ENCODE measurements around the gene TSPAN9. TPM values are rescaled to one million over a fixed set of nuclear protein-coding genes. Genes with fewer than 3 reads are reported as not detected.

TSPAN9 gene
- total and polyA plus RNA-seq, 10 of the 15 experiments (the other 5 are each of a cell fraction or from before 2014, with no cell fraction given), result 0.03 to 1.0 (median 0.12) TPM; not detected in 5

GRCh38 chr12:3308609-3309008, 231.4 kb downstream of the TSPAN9 start:
- BruUV-seq (replicated peaks), result no TSS peak
- in situ Hi-C loops (cut with MboI) (no loop called here), intact Hi-C loops (cut with micrococcal nuclease; ENCODE audit: unreplicated experiment) (no loop called here)
- no peak overlapping the region for H3K4me2 ChIP-seq (ENCODE audit: control insufficient read depth, insufficient read depth)
- no peak for ATAC-seq
- FAIRE-seq, result no peak
- CTCF ChIA-PET, result no interaction called here
- H3K27me3 ChIP-seq (replicated peaks in 1 of 2; ENCODE audit: control insufficient read depth in 2 of 2, insufficient read depth in 2 of 2, low read length in 1 of 2), result no peaks in the 10 kb centered on the region; a peak in 3 of 4 replicates
- no peaks in the 10 kb centered on the region for H3K79me2 ChIP-seq (ENCODE audit: control insufficient read depth, insufficient read depth, low read length)
- H3K9ac ChIP-seq (ENCODE audit: control insufficient read depth, insufficient read depth, low read length), result no peak overlapping the region
- no peaks in the 10 kb centered on the region for H4K20me1 ChIP-seq (ENCODE audit: control insufficient read depth, insufficient read depth)
- no peak for DNase-seq (ENCODE audit: low read depth, low spot score)
- no peaks in the 10 kb centered on the region for H3K36me3 ChIP-seq (ENCODE audit: control insufficient read depth in 2 of 2, insufficient read depth in 2 of 2, low read length in 1 of 2)
- 18% methylated on average over 8 of the region's 9 CpGs for WGBS (ENCODE audit: insufficient coverage, insufficient replicate concordance, low lambda C conversion rate, missing lambda C conversion rate)
- no peak for TF ChIP-seq PAX5 (IDR thresholded peaks at IDR 0.05; ENCODE audit: borderline replicate concordance, low read depth, low read length)
- no peak for TF ChIP-seq PML (IDR thresholded peaks at IDR 0.05; ENCODE audit: low read length)
- TF ChIP-seq NFXL1 (IDR thresholded peaks at IDR 0.05; ENCODE audit: borderline replicate concordance), result no peak
- TF ChIP-seq, protein P1, sequence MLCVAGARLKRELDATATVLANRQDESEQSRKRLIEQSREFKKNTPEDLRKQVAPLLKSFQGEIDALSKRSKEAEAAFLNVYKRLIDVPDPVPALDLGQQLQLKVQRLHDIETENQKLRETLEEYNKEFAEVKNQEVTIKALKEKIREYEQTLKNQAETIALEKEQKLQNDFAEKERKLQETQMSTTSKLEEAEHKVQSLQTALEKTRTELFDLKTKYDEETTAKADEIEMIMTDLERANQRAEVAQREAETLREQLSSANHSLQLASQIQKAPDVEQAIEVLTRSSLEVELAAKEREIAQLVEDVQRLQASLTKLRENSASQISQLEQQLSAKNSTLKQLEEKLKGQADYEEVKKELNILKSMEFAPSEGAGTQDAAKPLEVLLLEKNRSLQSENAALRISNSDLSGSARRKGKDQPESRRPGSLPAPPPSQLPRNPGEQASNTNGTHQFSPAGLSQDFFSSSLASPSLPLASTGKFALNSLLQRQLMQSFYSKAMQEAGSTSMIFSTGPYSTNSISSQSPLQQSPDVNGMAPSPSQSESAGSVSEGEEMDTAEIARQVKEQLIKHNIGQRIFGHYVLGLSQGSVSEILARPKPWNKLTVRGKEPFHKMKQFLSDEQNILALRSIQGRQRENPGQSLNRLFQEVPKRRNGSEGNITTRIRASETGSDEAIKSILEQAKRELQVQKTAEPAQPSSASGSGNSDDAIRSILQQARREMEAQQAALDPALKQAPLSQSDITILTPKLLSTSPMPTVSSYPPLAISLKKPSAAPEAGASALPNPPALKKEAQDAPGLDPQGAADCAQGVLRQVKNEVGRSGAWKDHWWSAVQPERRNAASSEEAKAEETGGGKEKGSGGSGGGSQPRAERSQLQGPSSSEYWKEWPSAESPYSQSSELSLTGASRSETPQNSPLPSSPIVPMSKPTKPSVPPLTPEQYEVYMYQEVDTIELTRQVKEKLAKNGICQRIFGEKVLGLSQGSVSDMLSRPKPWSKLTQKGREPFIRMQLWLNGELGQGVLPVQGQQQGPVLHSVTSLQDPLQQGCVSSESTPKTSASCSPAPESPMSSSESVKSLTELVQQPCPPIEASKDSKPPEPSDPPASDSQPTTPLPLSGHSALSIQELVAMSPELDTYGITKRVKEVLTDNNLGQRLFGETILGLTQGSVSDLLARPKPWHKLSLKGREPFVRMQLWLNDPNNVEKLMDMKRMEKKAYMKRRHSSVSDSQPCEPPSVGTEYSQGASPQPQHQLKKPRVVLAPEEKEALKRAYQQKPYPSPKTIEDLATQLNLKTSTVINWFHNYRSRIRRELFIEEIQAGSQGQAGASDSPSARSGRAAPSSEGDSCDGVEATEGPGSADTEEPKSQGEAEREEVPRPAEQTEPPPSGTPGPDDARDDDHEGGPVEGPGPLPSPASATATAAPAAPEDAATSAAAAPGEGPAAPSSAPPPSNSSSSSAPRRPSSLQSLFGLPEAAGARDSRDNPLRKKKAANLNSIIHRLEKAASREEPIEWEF (IDR thresholded peaks at IDR 0.05; ENCODE audit: insufficient replicate concordance, low read depth, low read length), result no peak
- no peak for TF ChIP-seq NR2C1 (IDR thresholded peaks at IDR 0.05)
- TF ChIP-seq DPF2 (IDR thresholded peaks at IDR 0.05), result no peak
- no peak for TF ChIP-seq TCF3 (IDR thresholded peaks at IDR 0.05; ENCODE audit: borderline replicate concordance, insufficient read depth, low read depth, low read length)
- TF ChIP-seq TAF1 (IDR thresholded peaks at IDR 0.05; ENCODE audit: borderline replicate concordance, low read depth, low read length), result no peak
- TF ChIP-seq CHD2 (IDR thresholded peaks at IDR 0.05; ENCODE audit: borderline replicate concordance, low read depth, low read length), result no peak
- no peak for TF ChIP-seq WRNIP1 (IDR thresholded peaks at IDR 0.05; ENCODE audit: borderline replicate concordance, low read depth, low read length)
- TF ChIP-seq, protein P2, sequence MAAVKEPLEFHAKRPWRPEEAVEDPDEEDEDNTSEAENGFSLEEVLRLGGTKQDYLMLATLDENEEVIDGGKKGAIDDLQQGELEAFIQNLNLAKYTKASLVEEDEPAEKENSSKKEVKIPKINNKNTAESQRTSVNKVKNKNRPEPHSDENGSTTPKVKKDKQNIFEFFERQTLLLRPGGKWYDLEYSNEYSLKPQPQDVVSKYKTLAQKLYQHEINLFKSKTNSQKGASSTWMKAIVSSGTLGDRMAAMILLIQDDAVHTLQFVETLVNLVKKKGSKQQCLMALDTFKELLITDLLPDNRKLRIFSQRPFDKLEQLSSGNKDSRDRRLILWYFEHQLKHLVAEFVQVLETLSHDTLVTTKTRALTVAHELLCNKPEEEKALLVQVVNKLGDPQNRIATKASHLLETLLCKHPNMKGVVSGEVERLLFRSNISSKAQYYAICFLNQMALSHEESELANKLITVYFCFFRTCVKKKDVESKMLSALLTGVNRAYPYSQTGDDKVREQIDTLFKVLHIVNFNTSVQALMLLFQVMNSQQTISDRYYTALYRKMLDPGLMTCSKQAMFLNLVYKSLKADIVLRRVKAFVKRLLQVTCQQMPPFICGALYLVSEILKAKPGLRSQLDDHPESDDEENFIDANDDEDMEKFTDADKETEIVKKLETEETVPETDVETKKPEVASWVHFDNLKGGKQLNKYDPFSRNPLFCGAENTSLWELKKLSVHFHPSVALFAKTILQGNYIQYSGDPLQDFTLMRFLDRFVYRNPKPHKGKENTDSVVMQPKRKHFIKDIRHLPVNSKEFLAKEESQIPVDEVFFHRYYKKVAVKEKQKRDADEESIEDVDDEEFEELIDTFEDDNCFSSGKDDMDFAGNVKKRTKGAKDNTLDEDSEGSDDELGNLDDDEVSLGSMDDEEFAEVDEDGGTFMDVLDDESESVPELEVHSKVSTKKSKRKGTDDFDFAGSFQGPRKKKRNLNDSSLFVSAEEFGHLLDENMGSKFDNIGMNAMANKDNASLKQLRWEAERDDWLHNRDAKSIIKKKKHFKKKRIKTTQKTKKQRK (IDR thresholded peaks at IDR 0.05; ENCODE audit: low read depth, low read length), result no peak
- TF ChIP-seq FOXM1 (IDR thresholded peaks at IDR 0.05; ENCODE audit: low read depth, low read length), result no peak
- no peak for TF ChIP-seq GABPA (IDR thresholded peaks at IDR 0.05; ENCODE audit: low read depth)
- TF ChIP-seq IRF4 (IDR thresholded peaks at IDR 0.05; ENCODE audit: low read depth, low read length), result no peak
- no peak for TF ChIP-seq ZNF274 (IDR thresholded peaks at IDR 0.05; ENCODE audit: insufficient read depth, insufficient read length)
- H3K9me3 ChIP-seq (replicated peaks; ENCODE audit: control insufficient read depth, insufficient read depth, low read length), result no peaks in the 10 kb centered on the region
- H3K4me3 ChIP-seq, result no peak overlapping the region
- H2AFZ ChIP-seq (ENCODE audit: control insufficient read depth, low read depth, low read length), result no peak overlapping the region
- no peaks in the 10 kb centered on the region for H3K4me1 ChIP-seq (ENCODE audit: control insufficient read depth, insufficient read depth, low read length)
- RAD21 ChIA-PET (ENCODE audit: unreplicated experiment), result no interaction called here
- H3K27ac ChIP-seq (ENCODE audit: control insufficient read depth, insufficient read depth), result no peak overlapping the region
- SMC1A ChIA-PET (ENCODE audit: uncharacterized antibody, unreplicated experiment), result no interaction called here
- POLR2A ChIA-PET, result no interaction called here
